Activated T-cell treated with anti-CD3 and anti-CD28 coated beads, Interleukin-2, amount 50 U/mL, for 4 hours (primary cell): Measurements from ENCODE around the gene MT1B. TPM values are rescaled to one million over a fixed set of nuclear protein-coding genes. Genes with fewer than 3 reads are reported as not detected.
"Not testable (repeated sequence)": the region's sequence is repeated elsewhere in the genome, so short reads cannot be mapped to it uniquely, and the experiment has no call there.

Experiments
- ATAC-seq, 2 donors: fragments of 200-7000 bp; cut with Tn5 transposase; one replicate each; pipeline ENCODE4 v1.10.0; 2021
- DNase-seq: peaks from one replicate; pipeline ENCODE4 v3.0.0-alpha.2; 2020
- H3K27me3 Mint-ChIP-seq: one replicate; pipeline ENCODE4 v1.8.0; 2021; ENCODE audit warnings: low read depth, mixed read lengths
- H3K36me3 Mint-ChIP-seq: one replicate; pipeline ENCODE4 v1.8.0; 2022; ENCODE audit warnings: mixed read lengths; ENCODE audit not compliant: insufficient read depth
- H3K4me1 Mint-ChIP-seq: one replicate; pipeline ENCODE4 v1.8.0; 2021; ENCODE audit warnings: low read depth, mixed read lengths
- H3K4me3 Mint-ChIP-seq: one replicate; pipeline ENCODE4 v1.8.0; 2021; ENCODE audit warnings: mild to moderate bottlenecking, moderate library complexity, mixed read lengths
- H3K9me3 Mint-ChIP-seq: one replicate; pipeline ENCODE4 v1.8.0; 2021; ENCODE audit warnings: mixed read lengths
- total RNA-seq, 3 donors: library from RNA; stranded (reverse); gene quantifications; one replicate each; pipeline ENCODE4 v1.2.1, GENCODE V29; 2021

Gene MT1B
- total RNA-seq, 3 donors from 2014 or later, result not detected

DNA sequence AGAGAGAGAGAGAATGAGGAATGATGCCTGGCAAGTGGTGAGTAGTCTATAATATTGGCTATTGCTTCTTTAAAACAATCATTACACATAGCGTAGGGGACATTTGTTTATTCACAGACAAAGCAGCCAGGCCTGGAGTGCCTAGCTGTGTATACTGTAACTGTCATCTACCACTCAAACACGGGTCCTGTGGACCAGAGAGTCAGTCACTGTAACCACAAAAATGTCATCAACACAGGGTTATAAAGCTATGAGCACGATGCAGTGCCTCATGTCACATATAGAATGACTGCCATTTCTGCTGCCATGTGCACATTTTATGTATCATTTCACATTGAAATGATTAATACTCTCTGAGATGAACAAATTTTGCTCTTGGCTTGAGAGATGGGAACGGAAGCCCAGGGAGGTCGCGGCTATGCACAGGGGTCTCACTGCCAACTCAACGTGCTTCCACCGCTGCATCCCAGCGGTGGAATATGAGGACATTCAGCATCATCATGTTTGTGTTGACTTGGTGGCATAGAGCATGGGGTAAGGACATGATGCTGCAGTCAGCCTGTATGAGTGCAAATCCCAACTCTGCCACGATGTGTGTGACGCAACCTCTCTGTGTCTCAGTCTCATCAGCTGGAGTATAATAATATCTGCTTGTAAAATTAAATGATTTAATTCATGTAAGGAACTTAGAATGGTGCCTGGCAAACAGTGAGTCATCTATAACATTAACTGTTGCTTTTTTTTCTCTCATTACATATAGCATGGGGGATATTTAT lies 21.3 kb downstream of the MT1B start:
- Mint-ChIP-seq H3K9me3 (no peaks in the 10 kb centered on the region), H3K27me3 (peaks cover 57% of the 10 kb centered on the region), H3K4me3 (no peak overlapping the region), H3K4me1 (peaks cover 14% of the 10 kb centered on the region), H3K36me3 (no peaks in the 10 kb centered on the region)
- no peak for DNase-seq
- ATAC-seq, result no peak

DNA sequence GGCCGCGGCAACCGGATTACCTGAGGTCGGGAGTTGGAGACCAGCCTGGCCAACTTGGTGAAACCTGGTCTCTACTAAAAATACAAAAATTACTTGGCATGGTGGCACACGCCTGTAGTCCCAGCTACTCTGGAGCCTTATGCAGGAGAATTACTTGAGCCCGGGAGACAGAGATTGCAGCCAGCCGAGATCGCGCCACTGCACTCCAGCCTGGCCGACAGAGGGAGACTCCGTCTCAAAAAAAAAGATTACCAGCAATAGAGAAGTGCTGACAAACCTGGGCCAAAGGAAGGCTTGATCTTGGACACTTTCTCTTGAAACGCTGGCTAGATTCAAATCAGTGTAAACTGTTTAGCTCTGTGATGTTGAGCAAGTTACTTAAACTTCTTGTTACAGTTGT lies 22.2 kb downstream of the MT1B start:
- DNase-seq (no peak), ATAC-seq (no peak)
- H3K36me3 Mint-ChIP-seq, result no peaks in the 10 kb centered on the region
- no peak overlapping the region for H3K4me3 Mint-ChIP-seq
- peaks cover 11% of the 10 kb centered on the region for H3K4me1 Mint-ChIP-seq
- no peaks in the 10 kb centered on the region for H3K9me3 Mint-ChIP-seq
- peaks cover 49% of the 10 kb centered on the region for H3K27me3 Mint-ChIP-seq

- not testable (repeated sequence) for H3K4me3 Mint-ChIP-seq, H3K9me3 Mint-ChIP-seq, DNase-seq, ATAC-seq, H3K36me3 Mint-ChIP-seq
- Mint-ChIP-seq H3K27me3 (peaks cover 43% of the 10 kb centered on the region), H3K4me1 (peaks cover 11% of the 10 kb centered on the region)
Measured at GRCh38 chr16:56674570-56674969, 22.9 kb downstream of the MT1B start.

GRCh38 chr16:56675685-56676210 lies 24.1 kb downstream of the MT1B start:
- Mint-ChIP-seq H3K4me1 (peaks cover 8% of the 10 kb centered on the region), H3K4me3 (peak overlapping the region; percentile 64), H3K27me3 (peaks cover 31% of the 10 kb centered on the region), H3K9me3 (no peaks in the 10 kb centered on the region), H3K36me3 (no peaks in the 10 kb centered on the region)
- DNase-seq (peak; percentile 47), ATAC-seq (peak; percentile 82 to 90)

GRCh38 chr16:56677474-56677873 lies 25.8 kb downstream of the MT1B start:
- DNase-seq (no peak), ATAC-seq (no peak)
- peaks cover 24% of the 10 kb centered on the region for H3K27me3 Mint-ChIP-seq
- no peaks in the 10 kb centered on the region for H3K36me3 Mint-ChIP-seq
- H3K9me3 Mint-ChIP-seq, result no peaks in the 10 kb centered on the region
- no peak overlapping the region for H3K4me3 Mint-ChIP-seq
- peaks cover 17% of the 10 kb centered on the region for H3K4me1 Mint-ChIP-seq

GRCh38 chr16:56679078-56679730 lies 27.5 kb downstream of the MT1B start:
- Mint-ChIP-seq H3K4me1 (peaks cover 28% of the 10 kb centered on the region), H3K4me3 (no peak overlapping the region), H3K9me3 (no peaks in the 10 kb centered on the region), H3K27me3 (peaks cover 11% of the 10 kb centered on the region), H3K36me3 (peaks cover 5% of the 10 kb centered on the region)
- DNase-seq, result no peak
- no peak for ATAC-seq

DNA sequence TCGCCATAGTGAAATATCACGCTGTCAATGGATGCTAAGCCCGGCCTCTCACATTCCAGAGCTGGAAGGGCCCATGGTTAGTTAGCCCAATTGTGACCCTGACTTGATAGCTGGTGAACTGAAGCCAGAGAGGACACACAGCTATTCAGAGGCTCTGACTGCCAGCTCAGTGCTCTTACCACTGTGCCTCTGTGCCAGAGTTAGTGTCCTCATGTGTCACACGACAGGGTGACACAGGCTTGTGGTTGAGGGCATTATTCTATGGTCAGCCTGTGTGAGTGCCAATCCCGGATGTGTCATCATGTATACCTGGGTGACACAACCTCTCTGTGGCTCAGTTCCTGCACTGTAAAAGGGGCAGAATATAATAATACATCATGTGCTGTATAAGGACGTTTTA lies 28.1 kb downstream of the MT1B start:
- H3K27me3 Mint-ChIP-seq, result peaks cover 8% of the 10 kb centered on the region
- ATAC-seq (peak in 1 of 2 donors; percentile 5), DNase-seq (no peak)
- no peak overlapping the region for H3K4me3 Mint-ChIP-seq
- no peaks in the 10 kb centered on the region for H3K9me3 Mint-ChIP-seq
- H3K36me3 Mint-ChIP-seq, result peaks cover 5% of the 10 kb centered on the region
- H3K4me1 Mint-ChIP-seq, result peaks cover 31% of the 10 kb centered on the region

- Mint-ChIP-seq H3K4me1 (peaks cover 22% of the 10 kb centered on the region), H3K27me3 (no peaks in the 10 kb centered on the region), H3K36me3 (peaks cover 10% of the 10 kb centered on the region), H3K4me3 (peak within 1 kb of the TSS; percentile 94), H3K9me3 (no peaks in the 10 kb centered on the region)
- peak; percentile 98 for ATAC-seq
- peak; percentile 81 for DNase-seq
Measured at GRCh38 chr16:56681939-56682702, 30.4 kb downstream of the MT1B start, which contains the start of gene MT1X. TSS of gene MT1X (plus strand) at chr16:56682470. CDS start at chr16:56682541, 71 bp downstream.

DNA sequence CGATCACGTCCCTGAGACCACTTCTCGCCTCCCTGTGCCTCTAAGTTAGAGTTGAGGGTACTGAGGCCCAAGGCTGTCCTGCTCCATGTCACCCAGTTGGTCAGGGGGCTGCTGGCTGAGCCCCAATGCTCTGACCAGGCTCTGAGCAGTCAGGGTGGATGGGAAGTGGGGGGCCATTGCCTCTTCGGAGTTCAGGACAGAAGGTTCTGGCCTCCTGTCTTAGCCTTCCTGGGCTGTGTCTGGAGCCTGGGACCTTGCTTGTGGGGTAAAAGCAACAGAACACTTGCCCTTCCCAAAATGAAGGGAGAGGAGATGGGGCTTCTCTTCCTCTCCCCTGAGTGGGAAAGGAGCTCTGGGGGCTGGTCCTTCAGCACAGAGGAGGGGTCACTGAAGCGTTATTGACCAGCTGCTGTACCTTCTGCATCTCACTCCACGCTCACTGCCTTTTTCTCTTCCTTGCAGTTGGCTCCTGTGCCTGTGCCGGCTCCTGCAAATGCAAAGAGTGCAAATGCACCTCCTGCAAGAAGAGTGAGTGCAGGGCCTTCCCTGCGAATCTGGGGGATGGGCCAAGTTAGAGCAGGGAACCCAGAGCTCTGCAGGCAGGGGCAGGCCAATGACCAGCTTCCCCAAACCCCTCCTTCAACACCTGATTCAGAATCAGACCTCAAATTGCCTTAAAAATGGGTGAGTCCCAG lies 31.2 kb downstream of the MT1B start:
- peaks cover 10% of the 10 kb centered on the region for H3K36me3 Mint-ChIP-seq
- DNase-seq, result no peak
- peak; percentile 5 to 7 for ATAC-seq
- peak overlapping the region; percentile 94 for H3K4me3 Mint-ChIP-seq
- peaks cover 22% of the 10 kb centered on the region for H3K4me1 Mint-ChIP-seq
- no peaks in the 10 kb centered on the region for H3K27me3 Mint-ChIP-seq
- H3K9me3 Mint-ChIP-seq, result no peaks in the 10 kb centered on the region

GRCh38 chr16:56683424-56684172 lies 31.9 kb downstream of the MT1B start:
- DNase-seq (no peak), ATAC-seq (no peak)
- Mint-ChIP-seq H3K27me3 (no peaks in the 10 kb centered on the region), H3K36me3 (peaks cover 10% of the 10 kb centered on the region), H3K9me3 (no peaks in the 10 kb centered on the region), H3K4me1 (peaks cover 22% of the 10 kb centered on the region), H3K4me3 (peak overlapping the region; percentile 94)

DNA sequence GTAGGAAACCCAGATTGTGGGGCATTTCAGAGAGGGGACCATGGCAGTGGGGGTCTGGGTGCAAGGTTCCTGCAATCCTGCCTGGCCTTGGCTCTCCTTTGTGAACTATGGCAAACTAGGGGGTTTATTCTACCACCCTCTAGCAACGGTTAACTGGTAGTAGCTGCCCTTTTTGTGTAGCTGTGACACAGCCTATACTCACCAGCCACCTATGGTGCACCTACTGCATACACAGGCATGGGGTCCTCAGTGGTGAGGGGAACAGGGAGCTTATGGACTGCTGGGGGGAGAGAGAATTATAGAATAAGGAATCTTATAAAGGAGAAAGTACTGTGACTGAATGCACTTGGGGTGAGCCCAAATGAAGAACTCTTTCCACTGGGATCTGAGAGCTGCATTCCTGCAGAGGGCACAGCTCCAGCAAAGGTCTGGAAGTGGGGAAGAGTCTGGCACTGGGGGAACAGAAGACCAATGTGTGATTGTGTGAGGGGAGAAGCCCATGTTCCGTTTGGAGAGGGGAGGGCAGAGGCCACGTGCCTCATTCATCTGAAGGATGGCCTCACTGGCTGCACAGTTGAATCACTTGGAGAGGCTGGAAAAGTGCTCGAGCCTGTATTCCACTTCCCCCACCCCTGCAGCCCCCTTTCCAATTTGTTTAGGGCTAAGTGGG lies 32.7 kb downstream of the MT1B start:
- DNase-seq, result no peak
- Mint-ChIP-seq H3K27me3 (no peaks in the 10 kb centered on the region), H3K4me1 (peaks cover 22% of the 10 kb centered on the region), H3K36me3 (peaks cover 10% of the 10 kb centered on the region), H3K9me3 (no peaks in the 10 kb centered on the region), H3K4me3 (peak overlapping the region; percentile 94)
- ATAC-seq, result no peak

DNA sequence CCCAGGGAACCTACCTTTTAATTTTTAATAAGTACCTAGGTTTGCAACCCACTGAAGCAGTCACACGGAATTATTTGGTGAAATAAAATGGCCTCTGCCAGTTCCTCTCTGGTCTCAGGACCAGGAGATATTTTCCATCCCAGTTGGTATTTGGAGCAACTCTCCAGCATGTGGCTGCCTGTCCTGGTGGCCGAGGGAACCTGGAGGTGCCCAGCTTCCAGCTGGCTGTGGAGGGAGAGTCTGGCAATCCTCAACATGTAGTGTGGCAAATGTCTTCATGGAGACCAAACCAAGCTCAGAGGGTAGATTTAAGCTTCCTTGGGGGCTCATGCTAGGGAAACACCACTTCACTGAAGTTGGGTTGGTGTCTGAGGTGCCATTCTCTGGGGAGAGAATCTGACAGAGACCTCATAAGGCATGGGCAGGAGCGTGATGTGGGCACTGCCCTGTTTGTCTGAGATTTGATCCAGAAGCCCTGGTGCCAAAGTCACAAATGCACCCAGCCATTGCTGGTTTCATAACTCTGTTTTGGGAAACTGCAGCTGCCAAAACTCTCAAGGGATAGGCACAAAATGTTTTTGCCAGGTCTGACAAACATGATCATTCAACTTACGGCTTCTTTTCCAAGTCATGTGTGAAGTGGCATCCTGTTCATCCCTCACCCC lies 33.4 kb downstream of the MT1B start:
- H3K27me3 Mint-ChIP-seq, result no peaks in the 10 kb centered on the region
- no peak for DNase-seq
- no peak overlapping the region for H3K4me3 Mint-ChIP-seq
- no peaks in the 10 kb centered on the region for H3K9me3 Mint-ChIP-seq
- no peak for ATAC-seq
- peaks cover 10% of the 10 kb centered on the region for H3K36me3 Mint-ChIP-seq
- H3K4me1 Mint-ChIP-seq, result peaks cover 22% of the 10 kb centered on the region
